Epithelial cell of alveolus of lung (primary cell): Measurements from ENCODE around the gene XKR7. TPM values are rescaled to one million over a fixed set of nuclear protein-coding genes. Genes with fewer than 3 reads are reported as not detected.

Experiments used
- total RNA-seq: library from RNA; depleted of rRNA; stranded (reverse); fragments of >200 nt; gene quantifications from 2 replicates; pipeline ENCODE4 v1.2.1, GENCODE V29; 2015

The XKR7 gene
- not detected in 2 replicates for total RNA-seq

GRCh38 chr20:31967830-31968249, at the start of gene XKR7:
Gene XKR7, plus strand, starts transcription at chr20:31968151. Its CDS starts 25 bp downstream, at chr20:31968176.

DNA sequence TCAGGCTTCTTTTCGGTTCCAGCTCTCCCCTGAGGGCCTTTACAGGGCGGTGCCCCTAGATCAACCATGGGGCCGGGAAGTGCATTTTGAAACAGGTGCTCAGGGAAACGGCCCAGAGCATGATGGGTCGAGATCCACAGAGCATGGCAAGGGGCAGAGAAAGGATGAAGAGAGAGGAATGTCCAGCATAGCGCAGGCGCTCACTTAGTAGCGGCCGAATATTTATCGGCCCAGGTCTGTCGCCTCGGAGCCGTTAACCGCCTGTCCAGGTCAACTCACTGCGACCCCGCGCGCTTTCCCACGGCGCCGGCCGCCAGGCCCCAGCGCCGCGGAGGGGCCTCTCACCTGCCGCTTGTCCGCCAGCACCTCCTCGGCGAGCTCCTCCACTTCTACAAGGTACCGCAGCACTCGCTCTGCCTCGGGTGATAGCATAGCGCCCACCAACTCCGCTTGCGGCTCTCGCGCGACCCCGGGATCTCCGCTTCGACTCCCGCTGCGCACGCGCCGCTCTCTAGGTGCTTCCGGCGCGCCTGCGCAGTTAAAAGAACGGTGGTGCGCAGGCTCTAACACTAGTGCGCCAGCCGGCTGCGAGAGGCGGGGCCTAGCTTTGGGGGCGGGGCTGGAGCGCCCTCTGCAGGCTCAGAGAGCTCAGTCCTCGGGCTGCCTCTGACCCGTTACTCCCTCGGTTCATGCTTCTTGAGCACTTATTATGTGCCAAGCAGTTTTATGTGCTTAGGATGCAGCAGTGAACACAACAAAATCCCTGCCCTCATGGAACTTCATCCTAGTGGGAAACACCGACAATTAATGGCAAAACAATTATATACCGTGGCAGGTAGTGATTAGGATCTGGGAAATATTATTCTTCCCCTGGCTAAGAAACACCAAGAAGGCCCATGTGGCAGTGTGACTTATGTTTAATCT, 16.2 kb upstream of the XKR7 start, which contains the start of gene PDRG1:
Gene PDRG1 (minus strand): TSS at position 517 of the 924 bp plus-strand sequence. CDS start 85 bp downstream, at position 432.

GRCh38 chr20:32010101-32010500, 42.1 kb downstream of the XKR7 start, which contains the start of gene CCM2L:
Gene CCM2L, plus strand, starts transcription at chr20:32010438. Its CDS starts 17 bp downstream, at chr20:32010455.

GRCh38 chr20:32052090-32052777, 84.3 kb downstream of the XKR7 start, which contains the start of gene HCK:
Gene HCK, plus strand, starts transcription at chr20:32052242.

Other genes starting within 250 kb of the XKR7 start
- 47.7 and 89.9 TPM in 2 replicates for gene BCL2L1, start 245.3 kb upstream of the XKR7 start, total RNA-seq
- gene TPX2, start 228.9 kb upstream of the XKR7 start, total RNA-seq = 35.1 and 61.2 TPM in 2 replicates
- 0.26 and 0.72 TPM in 2 replicates for gene MYLK2, start 148.8 kb upstream of the XKR7 start, total RNA-seq
- 1.7 TPM in 1 of 2 replicates, not detected in the other for gene FOXS1, start 122.5 kb upstream of the XKR7 start, total RNA-seq
- 0.13 TPM in 1 of 2 replicates, not detected in the other for gene DUSP15, start 97.6 kb upstream of the XKR7 start, total RNA-seq
- not detected in 2 replicates for gene TTLL9, start 97.5 kb upstream of the XKR7 start, total RNA-seq
- 6.6 and 13.5 TPM in 2 replicates for gene PDRG1, start 16.1 kb upstream of the XKR7 start, total RNA-seq
- 0.13 TPM in 1 of 2 replicates, not detected in the other for gene CCM2L, start 42.3 kb downstream of the XKR7 start, total RNA-seq
- not detected in 2 replicates for gene HCK, start 84.1 kb downstream of the XKR7 start, total RNA-seq
- gene TM9SF4, start 141.6 kb downstream of the XKR7 start, total RNA-seq = 33.7 and 46.9 TPM in 2 replicates
- gene PLAGL2, start 239.6 kb downstream of the XKR7 start, total RNA-seq = 5.0 and 6.3 TPM in 2 replicates
- 42.2 and 60.5 TPM in 2 replicates for gene POFUT1, start 239.7 kb downstream of the XKR7 start, total RNA-seq